ENCODE data around the gene PCLO.
A peak's percentile ranks its signal among the peaks of the same experiment; 100 is the strongest.

The PCLO gene

DNA sequence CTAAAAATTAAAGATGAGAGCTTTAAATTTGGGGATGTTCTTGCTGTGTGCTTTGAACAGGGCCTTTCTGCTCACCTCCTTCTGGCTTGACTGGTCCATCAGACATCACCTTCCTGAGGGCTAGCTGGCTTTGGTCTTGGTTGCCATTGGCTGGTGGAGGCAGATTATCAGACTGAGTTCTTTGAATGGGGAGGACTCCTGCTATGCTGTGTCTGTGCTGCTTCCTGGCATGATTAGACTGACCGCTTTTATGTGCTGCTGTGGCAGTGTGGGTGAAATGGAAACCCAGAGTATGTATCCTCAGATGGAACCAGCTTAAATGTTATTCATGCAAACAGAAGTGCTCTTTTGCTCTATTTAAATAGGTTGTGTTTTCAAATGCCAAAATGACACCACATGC is 341.6 kb downstream of the PCLO start:
- DNase-seq: no peak

DNA sequence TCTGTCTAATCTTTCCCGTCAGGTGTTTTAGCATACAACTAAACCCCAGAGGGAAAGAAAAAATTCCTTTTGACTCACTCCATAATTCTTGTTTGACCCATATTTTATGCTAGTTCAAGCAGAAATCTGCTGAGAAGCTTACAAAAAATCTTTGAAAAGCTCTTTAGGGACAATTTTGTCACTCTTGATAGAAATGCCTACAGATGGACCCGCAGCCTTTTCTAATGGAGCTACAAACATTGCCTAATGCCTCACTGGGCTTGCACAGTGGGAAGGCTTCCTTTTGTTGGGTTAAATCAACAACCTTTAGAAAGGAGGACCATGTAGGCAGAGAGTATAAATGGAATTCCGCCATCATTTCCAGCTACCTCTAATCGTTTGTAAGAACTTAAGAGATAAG is 344.5 kb downstream of the PCLO start:
- DNase-seq: no peak

DNA sequence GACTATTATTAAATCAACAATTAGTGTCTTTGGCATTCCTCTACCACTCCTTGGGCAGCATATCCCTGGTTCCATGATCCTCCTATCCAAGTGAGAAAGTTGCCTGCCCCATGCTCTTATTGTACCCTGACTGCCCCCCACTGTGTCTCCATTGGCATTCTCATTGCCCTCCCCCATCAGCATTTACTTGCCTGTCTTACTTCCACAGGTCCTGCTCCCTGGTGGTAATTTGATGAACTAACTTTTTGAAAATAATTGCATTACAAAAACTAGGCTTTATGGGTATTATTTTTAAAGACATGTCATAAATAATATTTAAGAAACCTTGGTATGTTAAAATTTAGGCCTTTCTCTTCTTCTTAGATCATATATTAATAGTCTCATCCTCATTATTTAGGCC is 346.4 kb downstream of the PCLO start:
- DNase-seq: no peak

DNA sequence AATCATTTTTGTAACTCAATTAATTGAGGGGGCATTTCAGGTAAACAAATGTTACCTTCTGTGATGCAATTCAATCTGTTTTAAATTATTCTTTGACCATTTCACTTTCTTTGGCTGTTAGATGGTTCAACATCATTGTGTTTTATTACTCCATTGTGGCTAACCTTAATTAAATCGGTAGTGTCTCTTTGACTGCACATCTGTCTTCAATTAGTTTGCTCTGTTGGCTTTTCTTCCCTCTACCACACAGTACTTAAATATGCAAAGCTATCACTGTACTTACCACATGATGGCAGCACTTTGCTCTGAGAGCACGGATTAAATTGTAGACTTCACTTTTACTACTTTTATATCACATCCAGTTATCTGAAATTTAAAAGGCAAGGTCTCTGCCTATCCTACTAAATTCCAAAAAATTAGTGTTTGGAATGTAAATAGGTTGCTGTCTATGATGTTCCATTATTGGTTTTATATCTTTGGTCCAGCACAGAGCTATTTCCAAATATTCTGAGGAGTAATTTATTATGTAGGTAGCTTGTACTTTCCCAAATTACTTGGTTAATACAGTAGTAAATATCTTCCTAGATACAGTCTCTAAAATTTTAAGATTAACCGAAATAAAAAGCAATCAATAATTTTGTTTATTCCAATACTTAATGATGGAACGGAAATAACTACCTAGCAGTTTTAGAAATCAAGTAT is 352.0 kb downstream of the PCLO start:
- DNase-seq: peak; percentile 68 to 73

DNA sequence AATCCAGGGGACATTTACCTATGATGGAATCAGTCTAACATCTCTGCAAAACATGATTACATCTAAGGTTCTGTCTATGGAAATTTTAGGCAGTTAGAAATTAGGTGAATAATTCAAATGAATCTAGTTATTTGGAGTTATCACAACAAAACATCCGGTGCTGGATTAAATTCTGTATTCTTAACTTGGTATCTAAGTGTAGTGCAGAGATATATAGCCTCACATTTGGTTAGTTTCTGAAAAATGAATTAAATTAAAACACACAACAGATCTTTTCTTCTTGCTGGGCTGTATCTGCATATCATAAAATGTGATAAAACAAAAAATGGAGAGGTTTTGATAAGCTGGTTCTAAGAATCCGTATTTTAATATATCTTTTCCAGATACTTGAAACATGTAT is 354.1 kb downstream of the PCLO start:
- DNase-seq: no peak

DNA sequence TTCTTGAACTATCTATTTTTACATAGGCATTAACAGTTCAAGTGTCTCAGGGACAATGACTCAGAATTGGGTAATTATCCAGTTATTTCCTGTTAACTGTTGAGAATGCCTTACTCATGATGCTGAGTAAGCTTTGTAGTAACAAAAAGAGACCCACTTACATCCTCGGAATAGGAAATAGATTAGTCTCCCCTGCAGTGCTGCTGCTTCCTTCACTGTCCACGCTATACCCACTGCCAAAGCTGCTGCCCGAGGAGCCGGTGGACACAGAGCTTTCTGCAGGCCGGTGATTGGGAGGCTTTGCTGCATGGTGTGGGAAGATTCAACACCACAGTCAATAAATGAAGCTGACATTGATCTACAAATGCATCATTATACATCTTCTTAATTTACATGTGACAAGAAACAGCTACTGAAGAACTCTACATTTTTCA is 357.1 kb downstream of the PCLO start:
- peak; percentile 91 to 97 for DNase-seq

DNA sequence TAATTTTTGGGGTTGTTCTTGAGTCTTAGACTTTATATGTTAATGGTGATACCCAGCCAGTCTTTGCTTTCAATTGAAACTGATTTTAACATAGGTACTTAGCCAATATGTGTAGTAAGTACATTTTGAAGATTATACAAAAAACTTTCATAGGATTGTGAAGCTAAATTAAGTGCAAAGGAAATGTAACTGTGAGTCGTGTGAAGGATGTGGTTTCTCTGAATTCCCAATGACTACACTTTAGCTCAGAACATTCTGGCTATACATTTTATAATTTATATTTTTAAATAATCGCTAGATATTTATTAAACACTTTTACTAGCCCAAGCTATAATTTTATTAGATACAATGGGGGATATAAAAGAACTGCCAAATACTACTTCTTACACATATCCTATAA is 359.3 kb downstream of the PCLO start:
- DNase-seq: no peak

DNA sequence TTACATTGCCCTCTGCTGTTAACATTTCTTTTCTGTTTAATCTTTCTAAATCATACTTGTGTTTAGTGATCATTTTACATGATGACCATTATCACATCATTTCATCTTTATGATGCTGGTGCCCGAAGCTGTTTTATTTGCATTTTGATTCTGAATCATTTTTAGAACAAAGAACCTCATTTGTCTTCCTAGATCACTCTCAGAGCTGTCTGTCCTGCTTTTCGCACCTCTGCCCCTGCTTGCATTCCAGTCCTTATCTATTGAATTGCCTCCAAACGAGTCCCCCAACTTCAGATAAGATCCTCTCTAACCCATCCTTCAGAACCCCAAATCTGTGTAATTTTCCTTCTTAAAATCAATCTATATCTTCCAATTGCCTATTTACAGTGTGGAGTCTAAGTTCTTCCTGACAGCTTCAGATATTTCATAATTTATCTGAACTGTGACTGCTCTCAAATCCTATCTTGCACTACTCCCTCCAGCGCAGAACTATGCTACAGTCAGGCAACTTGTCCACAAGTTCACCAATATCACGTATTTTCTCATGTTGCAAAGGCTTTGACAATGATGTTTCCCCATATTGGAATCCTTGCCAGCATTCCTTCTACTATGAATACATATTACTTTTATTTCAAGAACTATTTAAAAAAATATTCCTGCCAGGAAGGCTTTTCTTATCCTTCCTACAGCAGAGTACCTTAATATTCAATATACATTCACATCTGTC is 372.6 kb downstream of the PCLO start:
- no peak for DNase-seq

DNA sequence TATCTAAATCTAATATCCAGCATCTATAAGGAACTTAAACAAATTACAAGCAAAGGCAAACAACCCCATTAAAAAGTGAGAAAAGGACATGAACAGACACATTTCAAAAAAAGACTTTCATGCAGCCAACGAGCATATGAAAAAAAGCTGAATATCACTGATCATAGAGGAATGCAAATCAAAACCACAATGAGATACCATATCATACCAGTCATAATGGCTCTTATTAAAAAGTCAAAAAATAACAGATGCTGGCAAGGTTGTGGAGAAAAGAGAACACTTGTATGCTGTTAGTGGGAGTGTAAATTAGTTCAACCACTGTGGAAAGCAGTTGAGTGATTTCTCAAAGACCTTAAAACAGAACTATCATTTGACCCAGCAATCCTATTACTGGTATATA is 384.7 kb downstream of the PCLO start:
- DNase-seq: no peak

DNA sequence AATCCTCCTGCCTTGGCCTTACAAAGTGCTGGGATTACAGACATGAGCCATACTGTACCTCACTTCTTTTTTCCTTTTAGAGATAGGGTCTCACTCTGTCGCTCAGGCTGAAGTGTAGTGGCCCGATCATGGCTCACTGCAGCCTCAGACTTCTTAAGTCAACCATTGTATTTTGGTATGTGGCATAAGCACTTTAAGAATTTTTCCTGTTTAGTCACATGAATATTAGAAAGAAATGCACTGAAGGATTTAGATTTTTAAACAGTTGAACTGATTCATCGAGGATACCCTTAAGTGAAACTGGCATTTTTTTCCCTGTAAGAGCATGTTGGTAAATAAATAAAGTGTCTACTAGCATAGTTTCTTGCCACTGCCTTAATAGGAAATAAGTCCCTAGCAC is 399.8 kb downstream of the PCLO start:
- DNase-seq: no peak

DNA sequence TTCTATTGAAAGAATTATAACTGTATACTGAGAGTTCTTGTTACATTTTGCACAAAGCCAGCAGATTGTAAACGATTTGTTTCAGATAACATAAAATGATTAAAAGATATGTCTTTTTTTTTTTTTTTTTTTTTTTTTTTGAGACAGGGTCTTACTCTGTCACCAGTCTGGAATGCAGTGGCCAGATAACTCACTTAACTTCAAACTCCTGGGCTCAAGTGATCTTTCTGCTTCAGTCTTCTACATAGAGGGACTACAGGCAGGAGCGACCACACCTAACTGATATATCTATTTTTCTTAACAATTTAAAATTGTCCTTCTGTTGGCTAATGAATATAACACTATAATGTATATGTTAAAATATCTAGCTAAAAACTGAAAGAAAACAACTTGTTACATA is 401.9 kb downstream of the PCLO start:
- no peak for DNase-seq

DNA sequence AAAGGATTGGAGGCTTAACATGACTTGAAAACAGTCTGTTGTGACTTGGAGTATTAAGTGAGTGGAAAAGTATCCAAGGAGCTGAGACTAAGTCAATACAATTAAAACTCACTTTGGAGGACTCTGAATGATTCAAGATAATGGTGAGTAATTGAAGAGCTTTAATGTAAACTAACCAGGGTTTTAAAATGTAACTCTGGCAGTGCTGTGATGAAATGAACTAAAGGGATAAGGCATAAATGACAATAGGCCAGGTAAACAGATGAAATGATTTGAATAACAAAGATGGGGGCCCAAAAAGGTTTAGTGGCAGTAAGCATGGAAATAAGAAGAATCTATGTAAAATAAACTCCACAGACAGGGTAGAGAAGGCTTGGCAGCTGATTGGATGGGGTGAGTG is 402.6 kb downstream of the PCLO start:
- DNase-seq: no peak

DNA sequence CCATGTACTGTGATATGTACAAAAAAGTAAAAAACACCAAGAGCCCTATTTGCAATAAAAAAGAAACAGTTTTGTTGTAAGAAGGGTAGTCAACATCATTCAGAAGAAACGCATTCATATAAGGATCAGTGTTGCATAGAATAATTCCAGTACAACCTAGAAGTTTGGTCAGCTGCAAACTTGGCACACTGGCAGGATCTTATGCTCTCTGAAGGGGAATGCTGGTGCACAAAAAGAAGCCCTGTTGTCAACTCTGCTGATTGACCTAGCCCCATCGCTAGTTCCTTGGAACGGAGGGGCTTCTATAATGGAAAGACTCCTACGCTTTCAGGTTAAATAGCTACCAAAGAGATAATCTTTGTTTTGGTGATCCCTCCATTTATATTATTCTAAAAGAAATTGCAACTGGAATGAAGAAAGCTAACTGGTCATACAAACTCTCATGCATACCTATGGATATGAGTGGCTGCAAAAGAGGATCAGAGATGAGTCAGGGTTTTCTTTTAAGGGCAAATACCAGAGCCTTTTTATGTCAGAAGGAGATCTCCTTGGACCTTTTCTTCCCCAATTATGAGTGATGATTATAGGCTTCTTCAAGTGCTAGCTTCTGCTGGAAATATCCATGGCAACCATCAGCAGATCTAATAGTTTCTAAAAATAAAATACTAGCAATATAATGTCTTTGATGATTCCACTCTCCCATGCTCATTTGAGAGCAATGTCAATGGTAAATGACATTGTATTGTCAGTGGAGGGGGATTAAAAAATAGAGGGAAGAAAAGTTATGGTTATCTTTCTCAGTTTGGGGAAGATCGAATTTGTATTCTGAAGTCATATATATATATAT is 406.8 kb downstream of the PCLO start:
- no peak for DNase-seq

DNA sequence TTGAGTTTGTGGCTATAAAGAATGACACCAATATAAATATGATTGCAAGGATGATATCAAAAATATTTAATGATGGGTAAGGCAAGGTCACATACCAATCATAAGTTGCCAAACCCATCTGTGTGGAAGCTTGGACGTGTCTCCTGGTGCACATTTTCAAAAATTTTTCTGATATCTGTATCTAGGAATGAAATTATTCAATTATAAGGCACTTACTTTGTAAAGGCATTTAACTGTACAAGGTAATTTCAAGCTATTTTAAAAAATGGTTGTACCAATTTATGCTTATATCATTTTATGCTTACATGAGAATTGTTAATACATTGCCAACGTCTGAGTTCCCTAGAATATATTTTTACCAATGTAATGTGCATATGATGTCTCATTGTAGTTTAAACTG is 412.7 kb downstream of the PCLO start:
- DNase-seq: no peak

DNA sequence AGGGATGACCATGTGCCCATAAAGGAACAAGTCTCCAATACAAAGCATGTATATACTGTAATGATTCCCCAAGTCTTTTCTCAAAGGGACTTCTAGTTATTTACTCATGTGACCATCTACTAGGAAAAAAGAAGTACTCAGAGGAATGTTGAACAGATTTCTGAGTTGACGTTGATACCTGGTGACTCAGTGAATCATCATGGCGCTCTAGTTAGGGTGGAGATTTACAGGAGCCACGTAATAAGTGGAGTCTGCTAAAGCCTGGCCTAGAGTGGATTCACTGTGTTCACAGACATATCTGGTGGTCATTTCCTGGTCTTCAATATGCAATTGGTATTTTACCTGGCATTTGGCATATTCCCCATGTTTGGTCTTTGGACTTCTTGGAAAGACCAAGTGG is 416.9 kb downstream of the PCLO start:
- no peak for DNase-seq

DNA sequence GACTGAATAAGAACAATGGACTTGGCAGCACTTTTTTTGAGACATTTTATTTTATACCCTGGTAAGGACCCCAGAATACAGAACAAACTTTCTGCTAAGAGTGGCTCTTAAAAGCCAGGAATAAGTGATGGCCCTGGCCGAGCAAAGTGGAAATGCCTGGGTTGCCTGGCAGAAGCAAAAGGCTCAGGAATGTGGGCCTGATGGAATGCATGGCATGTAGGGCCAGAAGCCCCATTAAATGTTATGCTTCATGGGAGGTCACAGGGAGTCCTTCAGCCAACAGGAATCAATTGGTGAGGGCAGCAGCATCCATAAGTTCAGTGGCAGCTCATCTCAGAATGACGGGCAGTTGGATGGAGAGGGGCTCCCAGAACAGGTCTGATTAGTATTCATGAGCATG is 417.6 kb downstream of the PCLO start:
- no peak for DNase-seq

DNA sequence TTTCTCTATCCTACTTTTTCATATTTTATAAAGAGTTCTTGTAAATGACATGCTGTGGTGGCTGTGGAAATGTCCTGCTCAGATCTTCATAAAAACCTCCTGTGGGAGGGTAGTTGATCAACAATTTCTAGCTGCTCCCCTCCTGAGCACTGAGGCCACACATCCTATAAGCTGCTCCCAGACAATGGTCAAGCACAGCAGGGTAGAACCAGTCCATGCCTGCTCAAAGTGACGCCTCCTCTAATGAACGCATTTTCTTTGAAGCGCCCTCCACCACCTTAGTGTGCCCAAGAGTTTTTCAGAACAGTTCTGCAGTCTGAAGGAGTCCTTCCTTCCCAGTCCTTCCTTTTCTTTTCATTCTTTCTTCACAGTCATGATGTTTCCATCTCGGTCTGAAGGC is 420.5 kb downstream of the PCLO start:
- DNase-seq: no peak

DNA sequence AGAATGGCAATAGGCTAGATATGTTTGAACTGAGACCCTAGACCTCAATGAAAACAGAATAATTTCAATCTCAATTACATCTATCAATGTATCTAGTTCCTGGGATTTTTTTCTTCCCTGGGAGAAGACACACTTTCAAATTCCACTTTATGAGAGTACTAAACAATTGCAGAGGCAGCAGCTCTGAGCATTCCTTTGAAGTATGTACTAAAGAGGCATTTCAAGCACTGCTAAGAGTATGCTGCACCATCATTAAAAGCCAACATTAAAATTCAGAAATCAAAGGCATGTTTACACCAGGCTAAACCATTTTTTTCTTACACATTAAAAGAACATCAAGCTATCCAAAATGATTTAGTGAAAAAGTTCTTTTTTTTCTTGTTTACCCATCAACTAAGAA is 421.2 kb downstream of the PCLO start:
- DNase-seq: no peak

DNA sequence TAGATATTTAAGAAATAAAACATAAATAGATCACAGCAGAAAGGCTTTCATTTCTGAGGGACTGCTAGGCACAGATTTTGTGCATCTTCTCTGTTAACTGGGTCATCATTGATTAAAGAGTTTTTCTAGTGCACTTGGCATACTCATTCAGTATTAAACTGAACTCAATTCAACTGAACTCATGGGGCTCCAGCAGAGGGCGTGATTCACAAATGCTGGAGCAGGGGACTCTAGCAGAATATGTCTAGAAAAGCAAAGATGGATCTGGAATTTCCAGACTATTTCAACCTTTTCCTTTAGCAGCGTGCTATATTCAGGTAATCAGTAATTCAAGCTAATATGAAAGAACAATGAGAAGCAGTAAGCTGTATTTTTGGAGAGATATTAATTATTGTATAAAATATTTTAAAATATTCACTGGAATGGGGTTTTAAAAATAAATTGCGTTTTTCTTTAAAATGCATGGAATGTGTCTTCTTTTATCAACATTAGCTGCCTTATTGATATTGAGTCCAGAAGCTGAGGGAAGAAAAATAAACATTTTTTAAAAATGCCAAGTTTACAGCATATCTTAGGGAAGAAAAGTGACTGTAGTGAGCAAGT is 422.3 kb downstream of the PCLO start:
- DNase-seq: peak; percentile 48 to 61

DNA sequence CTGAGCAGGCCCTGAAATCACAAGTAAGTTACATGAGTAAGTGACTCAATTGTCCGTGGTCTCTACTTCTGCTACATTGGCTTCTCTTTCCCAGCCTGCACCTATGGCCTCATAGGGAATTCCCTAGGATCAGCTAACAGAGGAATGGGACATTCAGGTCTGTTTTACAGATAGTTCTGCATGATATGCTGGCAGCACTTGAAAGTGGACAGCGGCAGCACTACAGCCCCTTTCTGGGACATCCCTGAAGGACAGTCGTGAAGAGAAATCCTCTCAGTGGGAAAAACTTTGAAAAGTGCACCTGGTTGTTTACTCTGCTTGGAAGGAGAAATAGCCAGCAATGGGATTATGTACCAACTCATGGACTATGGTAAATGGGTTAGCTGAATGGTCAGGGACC is 426.1 kb downstream of the PCLO start:
- DNase-seq: no peak

DNA sequence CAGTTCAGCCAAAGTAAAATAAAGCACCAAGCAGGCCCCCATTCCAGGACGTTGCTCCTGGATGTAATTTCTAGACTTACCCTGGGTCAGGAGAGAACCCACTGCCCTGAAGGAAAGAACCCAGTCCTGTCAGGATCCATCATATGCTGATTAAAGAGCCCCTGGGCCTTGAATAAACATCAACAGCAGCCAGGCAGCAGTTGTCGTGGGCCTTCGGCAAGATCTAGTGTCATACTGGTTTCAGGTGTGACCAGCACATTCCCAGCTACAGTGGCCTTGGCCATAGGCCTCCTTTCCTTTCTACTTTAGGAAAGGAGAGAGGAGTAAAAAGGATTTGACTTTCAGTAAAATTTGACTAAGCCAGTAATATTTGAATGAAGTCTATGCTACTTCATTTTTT is 430.0 kb downstream of the PCLO start:
- no peak for DNase-seq

DNA sequence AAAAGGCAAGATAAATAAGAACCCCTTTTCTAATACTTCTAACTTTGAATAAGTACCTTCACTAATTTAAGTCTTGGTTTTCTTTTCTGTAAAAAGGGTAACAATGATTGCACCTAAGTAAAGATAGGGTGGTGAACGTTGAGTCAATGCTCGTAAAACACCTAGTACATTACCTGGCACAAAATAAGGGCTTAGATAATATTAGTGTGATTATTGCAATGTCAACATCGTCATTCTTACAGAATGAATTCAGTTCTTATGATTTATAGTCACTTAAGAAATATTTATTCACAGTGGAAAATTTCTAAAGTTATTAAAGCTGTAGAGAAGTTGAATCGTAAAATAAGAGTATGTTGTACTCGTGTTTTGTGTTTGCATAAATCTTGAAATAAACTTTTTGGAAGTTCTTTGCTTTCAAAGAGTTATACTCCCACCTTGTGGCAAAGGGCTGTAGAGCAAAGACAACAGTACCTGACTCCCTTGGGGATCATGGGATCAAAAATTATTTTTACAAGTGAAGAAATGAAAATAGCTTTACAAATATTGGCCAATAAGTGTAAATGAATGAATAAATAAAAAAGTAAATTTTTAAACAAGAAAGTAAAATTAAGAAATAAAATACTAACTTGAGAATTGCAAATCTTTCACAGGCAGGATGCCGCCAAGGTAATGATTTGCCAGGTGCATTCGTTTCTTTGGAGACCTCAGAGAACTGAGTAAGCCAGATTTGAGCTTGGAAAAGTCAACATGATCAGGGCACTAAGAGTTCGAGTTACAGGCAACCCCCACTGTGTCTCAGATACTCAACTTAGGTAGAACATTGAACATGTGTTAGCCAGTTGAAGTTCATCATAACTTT is 433.3 kb downstream of the PCLO start:
- DNase-seq: peak in 1 of 2 experiments; percentile 5

Data from AML-193 (cell line).